Measurements from ENCODE around the gene BMPR1B. TPM values are rescaled to one million over a fixed set of nuclear protein-coding genes. Genes with fewer than 3 reads are reported as not detected.

BMPR1B gene
- total RNA-seq, 2 experiments from 2014 or later = not detected

DNA sequence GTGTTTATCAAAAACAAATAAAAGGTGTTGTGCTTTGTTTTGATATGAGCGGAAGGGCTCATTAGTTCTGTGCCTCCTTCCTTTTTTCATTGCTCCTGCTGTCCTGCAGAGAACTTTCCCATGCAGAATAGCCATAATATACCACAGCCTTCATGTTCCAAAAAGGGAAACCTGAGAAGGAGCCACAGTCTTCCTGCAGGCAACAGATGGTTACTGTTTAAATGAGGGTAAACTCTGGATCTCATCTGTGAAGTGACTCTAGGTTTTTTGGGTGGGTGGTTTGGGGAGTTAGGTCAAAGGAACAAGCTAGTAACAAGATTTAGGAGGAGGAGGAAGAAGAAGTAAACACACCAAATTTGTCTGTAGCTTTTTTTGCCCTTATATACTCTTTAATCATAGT, 131.8 kb downstream of the BMPR1B start:
- H3K4me3 ChIP-seq (ENCODE audit: low read length) = no peak overlapping the region
- H3K9me3 ChIP-seq (ENCODE audit: control insufficient read depth in 1 of 2, insufficient read depth in 1 of 2, low read length in 2 of 2) = peaks cover 0 to 7% of the 10 kb centered on the region in 2 experiments
- no peak overlapping the region for H3K27ac Mint-ChIP-seq
- H3K4me3 Mint-ChIP-seq = no peak overlapping the region
- H3K36me3 ChIP-seq (ENCODE audit: insufficient read depth, low read length) = no peaks in the 10 kb centered on the region
- H3K4me1 Mint-ChIP-seq (ENCODE audit: low read depth) = no peaks in the 10 kb centered on the region
- intact Hi-C loops (cut with DNase I, micrococcal nuclease) = no loop called here
- ChIA-PET CTCF (no interaction called here), POLR2A (no interaction called here)
- no peaks in the 10 kb centered on the region for H3K27me3 Mint-ChIP-seq
- H3K4me1 ChIP-seq (ENCODE audit: insufficient read depth, low read length) = no peaks in the 10 kb centered on the region
- H3K36me3 Mint-ChIP-seq (ENCODE audit: low read depth) = no peaks in the 10 kb centered on the region
- no peaks in the 10 kb centered on the region for H3K27me3 ChIP-seq (ENCODE audit: control insufficient read depth in 1 of 2, insufficient read depth in 2 of 2, low read length in 2 of 2)
- DNase-seq = no peak
- TF ChIP-seq, protein P1, sequence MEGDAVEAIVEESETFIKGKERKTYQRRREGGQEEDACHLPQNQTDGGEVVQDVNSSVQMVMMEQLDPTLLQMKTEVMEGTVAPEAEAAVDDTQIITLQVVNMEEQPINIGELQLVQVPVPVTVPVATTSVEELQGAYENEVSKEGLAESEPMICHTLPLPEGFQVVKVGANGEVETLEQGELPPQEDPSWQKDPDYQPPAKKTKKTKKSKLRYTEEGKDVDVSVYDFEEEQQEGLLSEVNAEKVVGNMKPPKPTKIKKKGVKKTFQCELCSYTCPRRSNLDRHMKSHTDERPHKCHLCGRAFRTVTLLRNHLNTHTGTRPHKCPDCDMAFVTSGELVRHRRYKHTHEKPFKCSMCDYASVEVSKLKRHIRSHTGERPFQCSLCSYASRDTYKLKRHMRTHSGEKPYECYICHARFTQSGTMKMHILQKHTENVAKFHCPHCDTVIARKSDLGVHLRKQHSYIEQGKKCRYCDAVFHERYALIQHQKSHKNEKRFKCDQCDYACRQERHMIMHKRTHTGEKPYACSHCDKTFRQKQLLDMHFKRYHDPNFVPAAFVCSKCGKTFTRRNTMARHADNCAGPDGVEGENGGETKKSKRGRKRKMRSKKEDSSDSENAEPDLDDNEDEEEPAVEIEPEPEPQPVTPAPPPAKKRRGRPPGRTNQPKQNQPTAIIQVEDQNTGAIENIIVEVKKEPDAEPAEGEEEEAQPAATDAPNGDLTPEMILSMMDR (IDR thresholded peaks at IDR 0.05) = no peak
- ATAC-seq (ENCODE audit: poor library complexity) = no peak
- peaks cover 2% of the 10 kb centered on the region for H3K9me3 Mint-ChIP-seq
- H3K27ac ChIP-seq (ENCODE audit: low read depth in 1 of 2, low read length in 2 of 2) = no peak overlapping the region

DNA sequence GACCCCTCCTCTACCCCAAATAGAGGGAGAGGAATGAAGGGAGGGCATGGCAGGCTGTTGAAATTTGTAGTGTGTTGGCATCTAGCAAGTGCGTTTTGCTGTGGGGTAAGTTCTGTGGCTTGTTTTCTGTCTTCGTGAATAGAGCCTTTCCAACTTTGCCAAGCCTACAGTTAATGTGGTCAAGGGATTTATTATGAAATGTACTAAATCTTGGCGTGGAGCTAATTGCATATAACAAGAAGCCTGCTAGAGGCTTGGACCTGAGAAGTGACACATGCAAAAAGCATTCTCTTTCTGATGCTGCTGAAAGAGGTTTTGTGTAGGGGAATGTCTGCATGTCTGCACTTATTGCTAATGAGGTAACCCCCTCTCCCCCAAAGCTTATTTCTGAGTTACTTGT, 132.2 kb downstream of the BMPR1B start:
- Mint-ChIP-seq H3K4me1 (ENCODE audit: low read depth) (no peaks in the 10 kb centered on the region), H3K9me3 (peaks cover 2% of the 10 kb centered on the region), H3K36me3 (ENCODE audit: low read depth) (no peaks in the 10 kb centered on the region), H3K27ac (no peak overlapping the region), H3K27me3 (no peaks in the 10 kb centered on the region), H3K4me3 (no peak overlapping the region)
- Histone ChIP-seq H3K4me3 (ENCODE audit: low read length) (no peak overlapping the region), H3K36me3 (ENCODE audit: insufficient read depth, low read length) (no peaks in the 10 kb centered on the region), H3K27me3 (ENCODE audit: control insufficient read depth in 1 of 2, insufficient read depth in 2 of 2, low read length in 2 of 2) (no peaks in the 10 kb centered on the region), H3K27ac (ENCODE audit: low read depth in 1 of 2, low read length in 2 of 2) (no peak overlapping the region), H3K9me3 (ENCODE audit: control insufficient read depth in 1 of 2, insufficient read depth in 1 of 2, low read length in 2 of 2) (peaks cover 0 to 7% of the 10 kb centered on the region in 2 experiments), H3K4me1 (ENCODE audit: insufficient read depth, low read length) (no peaks in the 10 kb centered on the region)
- no peak for DNase-seq
- no peak for ATAC-seq (ENCODE audit: poor library complexity)
- ChIA-PET CTCF (no interaction called here), POLR2A (no interaction called here)
- TF ChIP-seq, protein P1 (IDR thresholded peaks at IDR 0.05) = no peak
- intact Hi-C loops (cut with DNase I, micrococcal nuclease) = no loop called here

DNA sequence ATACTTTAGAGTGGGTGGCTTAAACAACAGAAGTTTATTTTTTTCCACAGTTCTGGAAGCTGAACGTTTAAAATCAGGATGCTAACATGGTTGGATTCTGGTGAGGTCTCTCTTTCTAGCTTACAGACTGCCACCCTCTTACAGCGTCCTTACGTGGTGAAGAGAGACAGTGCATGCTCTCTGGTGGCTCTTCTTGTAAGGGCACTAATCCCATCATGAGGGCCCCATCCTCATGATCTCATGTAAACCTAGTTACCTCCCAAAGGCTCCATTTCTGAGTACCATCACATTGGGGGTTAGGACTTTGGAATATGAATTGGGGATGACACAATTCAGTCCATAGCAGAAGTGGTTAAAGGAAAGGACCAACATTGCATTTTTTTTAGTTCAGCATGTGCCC, 132.8 kb downstream of the BMPR1B start:
- Histone ChIP-seq H3K9me3 (ENCODE audit: control insufficient read depth in 1 of 2, insufficient read depth in 1 of 2, low read length in 2 of 2) (peaks cover 0 to 7% of the 10 kb centered on the region in 2 experiments), H3K27ac (ENCODE audit: low read depth in 1 of 2, low read length in 2 of 2) (no peak overlapping the region), H3K27me3 (ENCODE audit: control insufficient read depth in 1 of 2, insufficient read depth in 2 of 2, low read length in 2 of 2) (no peaks in the 10 kb centered on the region), H3K36me3 (ENCODE audit: insufficient read depth, low read length) (no peaks in the 10 kb centered on the region), H3K4me1 (ENCODE audit: insufficient read depth, low read length) (no peaks in the 10 kb centered on the region), H3K4me3 (ENCODE audit: low read length) (no peak overlapping the region)
- TF ChIP-seq, protein P1 (IDR thresholded peaks at IDR 0.05) = no peak
- DNase-seq (no peak), ATAC-seq (ENCODE audit: poor library complexity) (no peak)
- no peaks in the 10 kb centered on the region for H3K4me1 Mint-ChIP-seq (ENCODE audit: low read depth)
- intact Hi-C loops (cut with DNase I, micrococcal nuclease) = no loop called here
- POLR2A ChIA-PET = no interaction called here
- no peaks in the 10 kb centered on the region for H3K27me3 Mint-ChIP-seq
- CTCF ChIA-PET = no interaction called here
- H3K36me3 Mint-ChIP-seq (ENCODE audit: low read depth) = no peaks in the 10 kb centered on the region
- no peak overlapping the region for H3K4me3 Mint-ChIP-seq
- peaks cover 2% of the 10 kb centered on the region for H3K9me3 Mint-ChIP-seq
- H3K27ac Mint-ChIP-seq = no peak overlapping the region
